ENCODE data around the gene LPIN1. TPM values are rescaled to one million over a fixed set of nuclear protein-coding genes. Genes with fewer than 3 reads are reported as not detected.

LPIN1 gene
- polyA plus RNA-seq, 2 of the 4 experiments (the other 2 are of a cell fraction), result 19.2 to 27.5 TPM

DNA sequence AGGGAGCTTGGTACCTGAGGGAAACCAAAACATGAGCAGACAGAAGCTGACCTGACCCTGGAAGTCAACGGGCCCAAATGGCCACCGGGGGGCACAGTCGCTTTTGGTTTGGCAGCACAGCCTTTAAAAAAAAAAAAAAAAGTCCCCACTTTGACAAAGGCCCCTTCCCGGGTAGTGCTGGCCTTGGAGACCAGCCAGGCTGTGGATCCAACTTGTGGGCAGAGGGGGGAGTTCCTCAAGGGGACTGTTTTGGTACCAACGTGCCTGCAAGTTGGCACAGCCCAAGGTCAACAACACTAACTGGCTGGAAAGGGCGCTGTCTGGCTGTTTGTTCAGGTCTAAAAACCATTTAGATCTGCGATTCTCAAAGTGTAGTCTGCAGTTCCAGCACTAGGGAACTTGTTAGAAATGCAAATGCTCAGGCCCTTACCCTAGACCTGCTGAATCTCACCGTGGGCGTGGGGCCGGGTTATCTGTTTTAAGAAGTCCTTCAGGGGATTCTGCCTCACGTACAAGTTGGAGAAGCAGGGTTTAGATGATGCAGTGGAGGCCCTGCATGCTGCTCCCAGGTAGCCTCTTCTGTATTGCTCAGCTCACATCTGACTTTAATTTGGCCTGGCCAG, 83.0 kb downstream of the LPIN1 start:
- 34% methylated on average over 11 of the region's 11 CpGs for WGBS (ENCODE audit: missing lambda C conversion rate)
- peak overlapping the region; percentile 85 for H3K4me2 ChIP-seq
- ChIA-PET POLR2A (interaction anchor here (1.1 kb wide), 1 partner anchor 887 kb away, joined by 5 read pairs; the partner anchor contains the start of gene TRIB2), CTCF (interaction anchor here (0.6 to 3.7 kb wide), 25 partner anchors 12 to 1180 kb away, joined by 3 to 36 read pairs (median 3); partner anchors contain the start of gene TRIB2)
- DNase-seq (ENCODE audit: low read depth in 1 of 2, low spot score in 1 of 2) (peak; percentile 57 to 62), ATAC-seq (peak; percentile 52 to 60), FAIRE-seq (no peak)
- peaks cover 16% of the 10 kb centered on the region for H3K4me1 ChIP-seq
- H3K4me3 ChIP-seq, result no peak overlapping the region; the same call in 2 of the 3 replicates
- no peaks in the 10 kb centered on the region for H3K9me3 ChIP-seq
- TF ChIP-seq RAD21 (conservative IDR thresholded peaks at IDR 0.05 in 1 of 2, IDR thresholded peaks at IDR 0.05 in 1 of 2) (peak; percentile 66 to 74), ZC3H11A (IDR thresholded peaks at IDR 0.05) (no peak), MAZ (IDR thresholded peaks at IDR 0.05; ENCODE audit: borderline replicate concordance, low read depth, low read length) (no peak), SMC3 (IDR thresholded peaks at IDR 0.05) (peak; percentile 55), BHLHE40 (IDR thresholded peaks at IDR 0.05; ENCODE audit: low read depth, low read length) (no peak), RARB (CRISPR knock-in tag; IDR thresholded peaks at IDR 0.05) (no peak)
- TF ChIP-seq, protein P1, sequence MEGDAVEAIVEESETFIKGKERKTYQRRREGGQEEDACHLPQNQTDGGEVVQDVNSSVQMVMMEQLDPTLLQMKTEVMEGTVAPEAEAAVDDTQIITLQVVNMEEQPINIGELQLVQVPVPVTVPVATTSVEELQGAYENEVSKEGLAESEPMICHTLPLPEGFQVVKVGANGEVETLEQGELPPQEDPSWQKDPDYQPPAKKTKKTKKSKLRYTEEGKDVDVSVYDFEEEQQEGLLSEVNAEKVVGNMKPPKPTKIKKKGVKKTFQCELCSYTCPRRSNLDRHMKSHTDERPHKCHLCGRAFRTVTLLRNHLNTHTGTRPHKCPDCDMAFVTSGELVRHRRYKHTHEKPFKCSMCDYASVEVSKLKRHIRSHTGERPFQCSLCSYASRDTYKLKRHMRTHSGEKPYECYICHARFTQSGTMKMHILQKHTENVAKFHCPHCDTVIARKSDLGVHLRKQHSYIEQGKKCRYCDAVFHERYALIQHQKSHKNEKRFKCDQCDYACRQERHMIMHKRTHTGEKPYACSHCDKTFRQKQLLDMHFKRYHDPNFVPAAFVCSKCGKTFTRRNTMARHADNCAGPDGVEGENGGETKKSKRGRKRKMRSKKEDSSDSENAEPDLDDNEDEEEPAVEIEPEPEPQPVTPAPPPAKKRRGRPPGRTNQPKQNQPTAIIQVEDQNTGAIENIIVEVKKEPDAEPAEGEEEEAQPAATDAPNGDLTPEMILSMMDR (IDR thresholded peaks at IDR 0.05), result peak; percentile 46
- H3K27ac ChIP-seq, result peak overlapping the region; percentile 65 to 77

GRCh38 chr2:11829947-11830707, 83.7 kb downstream of the LPIN1 start:
- DNase-seq (ENCODE audit: low read depth in 1 of 2, low spot score in 1 of 2) (peak; percentile 79 to 89), FAIRE-seq (no peak), ATAC-seq (peak; percentile 95 to 96)
- WGBS (ENCODE audit: missing lambda C conversion rate), result 14% methylated on average over 17 of the region's 17 CpGs
- POLR2A ChIA-PET, result interaction anchor here (1.1 kb wide), 1 partner anchor 886 kb away, joined by 5 read pairs; the partner anchor contains the start of gene TRIB2
- Histone ChIP-seq H3K9me3 (no peaks in the 10 kb centered on the region), H3K4me1 (peaks cover 16% of the 10 kb centered on the region), H3K27ac (peak overlapping the region; percentile 65 to 77), H3K4me3 (peak overlapping the region; percentile 13), H3K4me2 (peak overlapping the region; percentile 85)
- CTCF ChIA-PET, result interaction anchor here (0.6 to 3.7 kb wide), 22 partner anchors 11 to 1179 kb away, joined by 3 to 36 read pairs (median 3); partner anchors contain the start of gene TRIB2
- TF ChIP-seq SREBF2 (IDR thresholded peaks at IDR 0.05), result no peak
- 0 out of 2 replicates have a peak, but pooled peaks have one; percentile 14 for TF ChIP-seq POLR2A (IDR thresholded peaks at IDR 0.05; ENCODE audit: low read length)
- no peak for TF ChIP-seq ZFP36 (IDR thresholded peaks at IDR 0.05; ENCODE audit: borderline replicate concordance, partially characterized antibody)
- TF ChIP-seq KDM5A (IDR thresholded peaks at IDR 0.05), result no peak
- TF ChIP-seq, protein P1 (IDR thresholded peaks at IDR 0.05), result peak; percentile 69
- peak; percentile 35 for TF ChIP-seq MAX (IDR thresholded peaks at IDR 0.05)
- peak; percentile 76 for TF ChIP-seq SMC3 (IDR thresholded peaks at IDR 0.05)
- 0 out of 2 replicates have a peak, but pooled peaks have one; percentile 50 for TF ChIP-seq JUNB (IDR thresholded peaks at IDR 0.05)
- peak; percentile 85 to 86 for TF ChIP-seq RAD21 (conservative IDR thresholded peaks at IDR 0.05 in 1 of 2, IDR thresholded peaks at IDR 0.05 in 1 of 2)
- peak; percentile 52 to 77; a peak in 3 of 4 replicates for TF ChIP-seq CEBPB (IDR thresholded peaks at IDR 0.05)
- TF ChIP-seq FOSL2 (IDR thresholded peaks at IDR 0.05), result peak; percentile 64
- TF ChIP-seq FOSL2 (CRISPR knock-in tag; IDR thresholded peaks at IDR 0.05), result peak; percentile 78
- TF ChIP-seq JUN (IDR thresholded peaks at IDR 0.05), result peak in 1 of 2 experiments; percentile 70; a peak in 3 of 5 replicates

Data from A549 (cell line).